ENCODE data around the gene DCAF6.

Gene DCAF6

DNA sequence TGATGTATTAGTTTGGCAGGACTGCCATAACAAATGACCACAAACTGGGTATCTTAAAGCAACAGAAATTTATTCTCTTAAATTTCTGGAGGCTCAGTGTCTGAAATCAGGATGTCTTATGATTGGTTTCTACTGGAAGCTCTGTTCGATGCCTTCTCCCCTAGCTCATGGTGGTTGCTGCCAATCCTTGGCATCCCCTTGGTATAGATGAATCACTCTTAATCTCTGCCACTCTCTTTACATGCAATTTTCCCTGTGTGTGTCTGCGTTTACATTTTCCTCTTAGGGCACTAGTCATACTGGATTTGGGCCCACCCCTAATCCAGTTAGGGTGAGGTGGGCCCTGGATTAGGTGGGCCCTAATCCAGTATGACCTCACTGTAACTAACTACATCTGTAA is 55.1 kb downstream of the DCAF6 start:
- Histone ChIP-seq H3K4me2 (ENCODE audit: insufficient read depth, low read length, poor library complexity, severe bottlenecking) (no peak overlapping the region), H3K27me3 (ENCODE audit: control insufficient read depth in 3 of 3, insufficient read depth in 3 of 3, low read depth in 1 of 3, low read length in 3 of 3) (no peaks in the 10 kb centered on the region), H4K8ac (ENCODE audit: low read depth, low read length) (no peak overlapping the region), H3K27ac (replicated peaks; ENCODE audit: low read length) (no peak overlapping the region), H3K79me1 (ENCODE audit: low read depth, low read length) (no peaks in the 10 kb centered on the region), H2AFZ (ENCODE audit: low read length) (no peak overlapping the region), H2BK120ac (ENCODE audit: low read depth, low read length) (no peak overlapping the region), H3K4me3 (ENCODE audit: low read length in 2 of 2) (no peak overlapping the region), H3K4me1 (ENCODE audit: control insufficient read depth in 2 of 2, insufficient read depth in 1 of 2, low read depth in 1 of 2, low read length in 2 of 2) (no peaks in the 10 kb centered on the region), H2BK12ac (ENCODE audit: low read length) (no peak overlapping the region), H2AK5ac (ENCODE audit: low read depth, low read length) (no peak overlapping the region), H3K36me3 (replicated peaks in 1 of 2; ENCODE audit: control insufficient read depth in 2 of 2, insufficient read depth in 2 of 2, low read length in 2 of 2) (peaks cover 2 to 21% of the 10 kb centered on the region in 2 donors), H3K23ac (ENCODE audit: low read depth, low read length, poor library complexity) (no peak overlapping the region), H2BK5ac (ENCODE audit: low read length) (no peak overlapping the region), H3K9me3 (replicated peaks in 1 of 2; ENCODE audit: control insufficient read depth in 2 of 2, insufficient read depth in 1 of 2, low read depth in 1 of 2, low read length in 2 of 2) (no peaks in the 10 kb centered on the region), H4K91ac (ENCODE audit: low read depth, low read length, poor library complexity) (no peak overlapping the region), H3K18ac (ENCODE audit: low read length) (no peak overlapping the region), H3K14ac (ENCODE audit: low read length) (no peak overlapping the region), H3K4ac (ENCODE audit: low read length) (no peak overlapping the region), H2BK15ac (ENCODE audit: low read length) (no peak overlapping the region), H3K9ac (ENCODE audit: low read depth, low read length, poor library complexity) (no peak overlapping the region)
- DNase-seq (ENCODE audit: low spot score), result no peak
- WGBS, 2 donors (ENCODE audit: extremely low coverage in 2 of 2, insufficient read length in 2 of 2, insufficient replicate concordance in 1 of 2), result no CpG with 5 or more reads among the region's 2 CpGs

DNA sequence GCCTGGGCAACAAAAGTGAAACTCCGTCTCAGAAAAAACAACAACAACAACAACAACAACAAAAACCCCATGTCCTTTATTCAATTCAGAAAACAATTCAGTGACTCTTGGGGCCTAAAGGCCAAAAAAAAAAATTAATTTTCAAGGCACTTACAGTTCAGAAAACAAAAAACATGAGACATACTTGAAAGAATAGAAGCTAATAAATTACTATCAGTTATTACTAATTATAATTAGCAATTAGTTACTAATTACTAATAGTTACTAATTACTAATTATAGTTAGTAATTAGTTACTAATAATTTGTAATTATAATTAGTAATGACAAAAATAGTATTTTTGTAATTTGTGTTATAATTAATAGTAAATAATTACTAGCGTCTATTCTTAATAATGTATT is 57.2 kb downstream of the DCAF6 start:
- Histone ChIP-seq H3K4me1 (ENCODE audit: control insufficient read depth in 2 of 2, insufficient read depth in 1 of 2, low read depth in 1 of 2, low read length in 2 of 2) (no peaks in the 10 kb centered on the region), H2AK5ac (ENCODE audit: low read depth, low read length) (no peak overlapping the region), H3K4ac (ENCODE audit: low read length) (no peak overlapping the region), H3K79me1 (ENCODE audit: low read depth, low read length) (no peaks in the 10 kb centered on the region), H4K8ac (ENCODE audit: low read depth, low read length) (no peak overlapping the region), H2BK15ac (ENCODE audit: low read length) (no peak overlapping the region), H3K18ac (ENCODE audit: low read length) (no peak overlapping the region), H2BK5ac (ENCODE audit: low read length) (no peak overlapping the region), H3K23ac (ENCODE audit: low read depth, low read length, poor library complexity) (no peak overlapping the region), H3K9me3 (replicated peaks in 1 of 2; ENCODE audit: control insufficient read depth in 2 of 2, insufficient read depth in 1 of 2, low read depth in 1 of 2, low read length in 2 of 2) (no peaks in the 10 kb centered on the region), H3K4me3 (ENCODE audit: low read length in 2 of 2) (no peak overlapping the region), H3K36me3 (replicated peaks in 1 of 2; ENCODE audit: control insufficient read depth in 2 of 2, insufficient read depth in 2 of 2, low read length in 2 of 2) (peaks cover 2 to 21% of the 10 kb centered on the region in 2 donors), H3K27me3 (ENCODE audit: control insufficient read depth in 3 of 3, insufficient read depth in 3 of 3, low read depth in 1 of 3, low read length in 3 of 3) (no peaks in the 10 kb centered on the region), H2AFZ (ENCODE audit: low read length) (no peak overlapping the region), H2BK120ac (ENCODE audit: low read depth, low read length) (no peak overlapping the region), H4K91ac (ENCODE audit: low read depth, low read length, poor library complexity) (no peak overlapping the region), H3K14ac (ENCODE audit: low read length) (no peak overlapping the region), H3K4me2 (ENCODE audit: insufficient read depth, low read length, poor library complexity, severe bottlenecking) (no peak overlapping the region), H3K27ac (replicated peaks; ENCODE audit: low read length) (no peak overlapping the region), H3K9ac (ENCODE audit: low read depth, low read length, poor library complexity) (no peak overlapping the region), H2BK12ac (ENCODE audit: low read length) (no peak overlapping the region)
- no peak for DNase-seq (ENCODE audit: low spot score)
- WGBS, 2 donors (ENCODE audit: extremely low coverage in 2 of 2, insufficient read length in 2 of 2, insufficient replicate concordance in 1 of 2), result no CpG with 5 or more reads among the region's 2 CpGs

DNA sequence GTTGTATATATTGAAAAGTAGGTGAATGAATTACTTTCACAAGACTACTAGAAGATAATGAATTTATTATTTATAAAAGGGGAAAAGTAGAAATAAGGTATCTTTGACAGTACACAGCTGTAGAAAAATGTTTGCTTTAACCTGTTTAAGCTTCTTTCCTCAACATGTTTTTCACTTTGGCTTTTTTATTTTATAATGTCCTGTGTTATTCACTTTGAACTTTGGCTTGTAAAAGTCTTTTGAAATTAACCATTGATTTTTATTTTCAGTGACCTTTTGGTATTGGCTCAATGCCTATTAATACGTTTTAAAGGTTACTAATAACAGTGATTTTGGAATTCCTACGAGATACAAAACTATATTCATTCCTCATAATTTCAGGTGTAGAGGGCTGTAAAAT is 58.1 kb downstream of the DCAF6 start:
- Histone ChIP-seq H3K27ac (replicated peaks; ENCODE audit: low read length) (no peak overlapping the region), H3K18ac (ENCODE audit: low read length) (no peak overlapping the region), H3K79me1 (ENCODE audit: low read depth, low read length) (no peaks in the 10 kb centered on the region), H3K4me2 (ENCODE audit: insufficient read depth, low read length, poor library complexity, severe bottlenecking) (no peak overlapping the region), H3K27me3 (ENCODE audit: control insufficient read depth in 3 of 3, insufficient read depth in 3 of 3, low read depth in 1 of 3, low read length in 3 of 3) (no peaks in the 10 kb centered on the region), H3K23ac (ENCODE audit: low read depth, low read length, poor library complexity) (no peak overlapping the region), H3K4me1 (ENCODE audit: control insufficient read depth in 2 of 2, insufficient read depth in 1 of 2, low read depth in 1 of 2, low read length in 2 of 2) (no peaks in the 10 kb centered on the region), H3K9me3 (replicated peaks in 1 of 2; ENCODE audit: control insufficient read depth in 2 of 2, insufficient read depth in 1 of 2, low read depth in 1 of 2, low read length in 2 of 2) (no peaks in the 10 kb centered on the region), H3K36me3 (replicated peaks in 1 of 2; ENCODE audit: control insufficient read depth in 2 of 2, insufficient read depth in 2 of 2, low read length in 2 of 2) (peaks cover 2 to 21% of the 10 kb centered on the region in 2 donors), H2BK120ac (ENCODE audit: low read depth, low read length) (no peak overlapping the region), H3K14ac (ENCODE audit: low read length) (no peak overlapping the region), H2BK5ac (ENCODE audit: low read length) (no peak overlapping the region), H2AK5ac (ENCODE audit: low read depth, low read length) (no peak overlapping the region), H4K8ac (ENCODE audit: low read depth, low read length) (no peak overlapping the region), H2AFZ (ENCODE audit: low read length) (no peak overlapping the region), H3K4ac (ENCODE audit: low read length) (no peak overlapping the region), H4K91ac (ENCODE audit: low read depth, low read length, poor library complexity) (no peak overlapping the region), H2BK15ac (ENCODE audit: low read length) (no peak overlapping the region), H3K4me3 (ENCODE audit: low read length in 2 of 2) (no peak overlapping the region), H2BK12ac (ENCODE audit: low read length) (no peak overlapping the region), H3K9ac (ENCODE audit: low read depth, low read length, poor library complexity) (no peak overlapping the region)
- WGBS, 2 donors (ENCODE audit: extremely low coverage in 2 of 2, insufficient read length in 2 of 2, insufficient replicate concordance in 1 of 2), result no CpG with 5 or more reads among the region's 2 CpGs
- no peak for DNase-seq (ENCODE audit: low spot score)

DNA sequence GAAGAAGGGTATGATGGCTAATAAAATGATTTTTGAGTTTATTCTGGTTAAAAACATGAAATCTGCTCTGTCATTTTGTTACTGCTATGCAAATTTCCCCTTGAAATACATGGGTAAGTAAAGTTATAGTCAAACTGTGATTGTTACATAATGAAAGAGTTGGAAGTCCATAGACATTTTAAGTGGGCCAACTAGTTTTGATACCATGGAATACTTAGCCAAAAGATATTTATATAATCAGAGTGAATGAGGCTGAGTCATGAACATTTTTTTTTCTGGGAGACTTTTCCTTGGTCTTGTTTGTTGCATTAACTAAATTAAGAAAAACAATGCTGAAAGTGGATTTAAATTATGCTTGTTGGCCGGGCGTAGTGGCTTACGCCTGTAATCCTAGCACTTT is 58.6 kb downstream of the DCAF6 start:
- Histone ChIP-seq H3K23ac (ENCODE audit: low read depth, low read length, poor library complexity) (no peak overlapping the region), H3K27ac (replicated peaks; ENCODE audit: low read length) (no peak overlapping the region), H3K4me1 (ENCODE audit: control insufficient read depth in 2 of 2, insufficient read depth in 1 of 2, low read depth in 1 of 2, low read length in 2 of 2) (no peaks in the 10 kb centered on the region), H4K91ac (ENCODE audit: low read depth, low read length, poor library complexity) (no peak overlapping the region), H3K4me2 (ENCODE audit: insufficient read depth, low read length, poor library complexity, severe bottlenecking) (no peak overlapping the region), H2AFZ (ENCODE audit: low read length) (no peak overlapping the region), H3K36me3 (replicated peaks in 1 of 2; ENCODE audit: control insufficient read depth in 2 of 2, insufficient read depth in 2 of 2, low read length in 2 of 2) (peaks cover 2 to 21% of the 10 kb centered on the region in 2 donors), H3K4me3 (ENCODE audit: low read length in 2 of 2) (no peak overlapping the region), H3K4ac (ENCODE audit: low read length) (no peak overlapping the region), H2AK5ac (ENCODE audit: low read depth, low read length) (no peak overlapping the region), H2BK120ac (ENCODE audit: low read depth, low read length) (no peak overlapping the region), H3K27me3 (ENCODE audit: control insufficient read depth in 3 of 3, insufficient read depth in 3 of 3, low read depth in 1 of 3, low read length in 3 of 3) (no peaks in the 10 kb centered on the region), H2BK5ac (ENCODE audit: low read length) (no peak overlapping the region), H3K9me3 (replicated peaks in 1 of 2; ENCODE audit: control insufficient read depth in 2 of 2, insufficient read depth in 1 of 2, low read depth in 1 of 2, low read length in 2 of 2) (no peaks in the 10 kb centered on the region), H2BK12ac (ENCODE audit: low read length) (no peak overlapping the region), H2BK15ac (ENCODE audit: low read length) (no peak overlapping the region), H3K79me1 (ENCODE audit: low read depth, low read length) (no peaks in the 10 kb centered on the region), H3K14ac (ENCODE audit: low read length) (no peak overlapping the region), H3K9ac (ENCODE audit: low read depth, low read length, poor library complexity) (no peak overlapping the region), H4K8ac (ENCODE audit: low read depth, low read length) (no peak overlapping the region), H3K18ac (ENCODE audit: low read length) (no peak overlapping the region)
- DNase-seq (ENCODE audit: low spot score), result no peak
- no CpG with 5 or more reads among the region's 3 CpGs for WGBS, 2 donors (ENCODE audit: extremely low coverage in 2 of 2, insufficient read length in 2 of 2, insufficient replicate concordance in 1 of 2)

Measured in neuronal stem cell (in vitro differentiated cells).